ENCODE results near the gene KPNB1. TPM values are rescaled to one million over a fixed set of nuclear protein-coding genes. Genes with fewer than 3 reads are reported as not detected.

KPNB1 gene
- total and polyA plus RNA-seq, 2 experiments from 2014 or later, result 274 to 599 TPM

GRCh38 chr17:47700471-47701449 is 51.0 kb downstream of the KPNB1 start (continued):
- no peak for TF ChIP-seq ZNF462 (CRISPR knock-in tag; IDR thresholded peaks at IDR 0.05)

- H3K9me3 Mint-ChIP-seq, result no peaks in the 10 kb centered on the region
- Histone ChIP-seq H3F3A (replicated peaks; ENCODE audit: low read depth) (peaks cover 3% of the 10 kb centered on the region; the same call in 1 of the 2 replicates), H4K20me1 (replicated peaks; ENCODE audit: insufficient read depth) (peaks cover 3% of the 10 kb centered on the region; the same call in 1 of the 2 replicates), H3K4me2 (no peak overlapping the region), H3K9me2 (ENCODE audit: insufficient read depth) (no peaks in the 10 kb centered on the region), H3K27ac (ENCODE audit: low read depth) (no peak overlapping the region), H3K4me1 (ENCODE audit: insufficient read depth) (no peaks in the 10 kb centered on the region; the same call in 1 of the 2 replicates), H3K79me2 (replicated peaks; ENCODE audit: insufficient read depth) (no peaks in the 10 kb centered on the region), H3K36me3 (ENCODE audit: insufficient read depth) (no peaks in the 10 kb centered on the region; the same call in 1 of the 2 replicates), H3K27me3 (ENCODE audit: insufficient read depth) (no peaks in the 10 kb centered on the region), H2AFZ (no peak overlapping the region), H3K4me3 (no peak overlapping the region)
- TF ChIP-seq EZH2 (IDR thresholded peaks at IDR 0.05; ENCODE audit: low read depth, unreplicated experiment) (no peak), CTCF (conservative IDR thresholded peaks at IDR 0.05; ENCODE audit: low read depth in 2 of 2) (no peak)
- H3K36me3 Mint-ChIP-seq (ENCODE audit: low read depth), result peaks cover 3% of the 10 kb centered on the region; the same call in 2 of the 3 replicates
- no peak overlapping the region; the same call in 2 of the 3 replicates for H3K4me3 Mint-ChIP-seq
- ATAC-seq, result peak; percentile 44
- H3K27ac Mint-ChIP-seq, result peak overlapping the region; percentile 24; the same call in 1 of the 2 replicates
- H3K27me3 Mint-ChIP-seq (ENCODE audit: insufficient read depth, low read depth, poor library complexity), result peaks cover 5% of the 10 kb centered on the region
- DNase-seq (ENCODE audit: low spot score), result peak; percentile 20
- H3K4me1 Mint-ChIP-seq, result peaks cover 20% of the 10 kb centered on the region
Measured at GRCh38 chr17:47701608-47702007, 51.9 kb downstream of the KPNB1 start.
